GM12892 (cell line): ENCODE data around the gene TOPORS.
A peak's percentile ranks its signal among the peaks of the same experiment; 100 is the strongest.

Source experiments
- POLR2A ChIP-seq: IDR thresholded peaks from 2 replicates; pipeline ENCODE4 v1.6.1; 2011; ENCODE audit warnings: low read depth, low read length, control low read depth
- POLR2AphosphoS5 ChIP-seq: IDR thresholded peaks from 2 replicates; pipeline ENCODE4 v1.6.1; 2011; ENCODE audit warnings: low read depth, low read length, control low read depth

- TF ChIP-seq POLR2A (peak; percentile 39; the same call in 1 of the 2 replicates), POLR2AphosphoS5 (no peak)
These were observed 1.7 kb downstream of the TOPORS start for GRCh38 chr9:32550562-32551275.
